IMR-90 (cell line): ENCODE measurements around the gene TNRC6B. TPM values are rescaled to one million over a fixed set of nuclear protein-coding genes. Genes with fewer than 3 reads are reported as not detected.

Source experiments
- polyA plus RNA-seq, 3 experiments: library from polyadenylated mRNA; depleted of rRNA; stranded (reverse); fragments of >200 nt; gene quantifications; 2 replicates each; pipeline ENCODE4 v1.2.3, GENCODE V29; 2012; ENCODE audit warnings: low replicate concordance in 1 of 3
- total RNA-seq: library from RNA; depleted of rRNA; stranded (reverse); fragments of >200 nt; gene quantifications from 2 replicates; pipeline ENCODE4 v1.2.3, GENCODE V29; 2012
- TF ChIP-seq, protein P1 (sequence below): conservative IDR thresholded peaks from 2 replicates; pipeline ENCODE4 v1.5.1; 2012; ENCODE audit warnings: mild to moderate bottlenecking, low read depth, low read length, improper control_type of control experiment

The TNRC6B gene
- total and polyA plus RNA-seq, 2 of the 4 experiments (the other 2 are of a cell fraction), result 3.9 to 17.0 TPM

- TF ChIP-seq, protein P1, sequence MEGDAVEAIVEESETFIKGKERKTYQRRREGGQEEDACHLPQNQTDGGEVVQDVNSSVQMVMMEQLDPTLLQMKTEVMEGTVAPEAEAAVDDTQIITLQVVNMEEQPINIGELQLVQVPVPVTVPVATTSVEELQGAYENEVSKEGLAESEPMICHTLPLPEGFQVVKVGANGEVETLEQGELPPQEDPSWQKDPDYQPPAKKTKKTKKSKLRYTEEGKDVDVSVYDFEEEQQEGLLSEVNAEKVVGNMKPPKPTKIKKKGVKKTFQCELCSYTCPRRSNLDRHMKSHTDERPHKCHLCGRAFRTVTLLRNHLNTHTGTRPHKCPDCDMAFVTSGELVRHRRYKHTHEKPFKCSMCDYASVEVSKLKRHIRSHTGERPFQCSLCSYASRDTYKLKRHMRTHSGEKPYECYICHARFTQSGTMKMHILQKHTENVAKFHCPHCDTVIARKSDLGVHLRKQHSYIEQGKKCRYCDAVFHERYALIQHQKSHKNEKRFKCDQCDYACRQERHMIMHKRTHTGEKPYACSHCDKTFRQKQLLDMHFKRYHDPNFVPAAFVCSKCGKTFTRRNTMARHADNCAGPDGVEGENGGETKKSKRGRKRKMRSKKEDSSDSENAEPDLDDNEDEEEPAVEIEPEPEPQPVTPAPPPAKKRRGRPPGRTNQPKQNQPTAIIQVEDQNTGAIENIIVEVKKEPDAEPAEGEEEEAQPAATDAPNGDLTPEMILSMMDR, result 0 out of 2 replicates have a peak, but pooled peaks have one; percentile 19
These were observed 168.7 kb downstream of the TNRC6B start, which contains the start of gene ADSL (continued) for GRCh38 chr22:40346185-40347118.
